Measurements from ENCODE around the gene CX3CR1. TPM values are rescaled to one million over a fixed set of nuclear protein-coding genes. Genes with fewer than 3 reads are reported as not detected.

The CX3CR1 gene
- total RNA-seq, 4 donors from 2014 or later = 0.35 to 0.57 (median 0.44) TPM; not detected in 1

DNA sequence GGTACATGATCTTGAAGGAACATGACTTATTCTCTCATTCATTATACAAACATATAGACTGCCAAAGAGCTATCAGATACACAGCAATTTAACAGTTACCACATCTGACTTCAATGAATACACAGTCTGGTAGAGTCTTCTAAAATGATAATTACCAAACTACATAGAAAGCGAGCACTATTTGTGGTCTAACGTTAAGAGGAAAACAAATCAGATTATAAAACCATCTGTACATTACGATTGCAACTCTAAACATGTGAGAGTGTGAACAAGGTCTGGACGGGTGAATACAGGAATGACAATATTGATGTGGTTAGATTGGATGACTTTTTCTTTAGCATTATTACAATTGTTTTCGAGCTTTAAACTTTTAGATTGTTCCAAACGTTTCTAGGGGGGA is 16.3 kb downstream of the CX3CR1 start:
- no peak overlapping the region for H3K27ac ChIP-seq
- no peak for DNase-seq
- no peaks in the 10 kb centered on the region for H3K27me3 ChIP-seq
- H3K36me3 ChIP-seq = no peaks in the 10 kb centered on the region
- no peaks in the 10 kb centered on the region for H3K9me3 ChIP-seq
- peaks cover 0 to 10% (median 5%) of the 10 kb centered on the region in 3 donors for H3K4me1 ChIP-seq
- 61 to 64% methylated on average over 6 of the region's 6 CpGs for WGBS, 2 donors
- H3K4me3 ChIP-seq = no peak overlapping the region
- TF ChIP-seq, protein P1, sequence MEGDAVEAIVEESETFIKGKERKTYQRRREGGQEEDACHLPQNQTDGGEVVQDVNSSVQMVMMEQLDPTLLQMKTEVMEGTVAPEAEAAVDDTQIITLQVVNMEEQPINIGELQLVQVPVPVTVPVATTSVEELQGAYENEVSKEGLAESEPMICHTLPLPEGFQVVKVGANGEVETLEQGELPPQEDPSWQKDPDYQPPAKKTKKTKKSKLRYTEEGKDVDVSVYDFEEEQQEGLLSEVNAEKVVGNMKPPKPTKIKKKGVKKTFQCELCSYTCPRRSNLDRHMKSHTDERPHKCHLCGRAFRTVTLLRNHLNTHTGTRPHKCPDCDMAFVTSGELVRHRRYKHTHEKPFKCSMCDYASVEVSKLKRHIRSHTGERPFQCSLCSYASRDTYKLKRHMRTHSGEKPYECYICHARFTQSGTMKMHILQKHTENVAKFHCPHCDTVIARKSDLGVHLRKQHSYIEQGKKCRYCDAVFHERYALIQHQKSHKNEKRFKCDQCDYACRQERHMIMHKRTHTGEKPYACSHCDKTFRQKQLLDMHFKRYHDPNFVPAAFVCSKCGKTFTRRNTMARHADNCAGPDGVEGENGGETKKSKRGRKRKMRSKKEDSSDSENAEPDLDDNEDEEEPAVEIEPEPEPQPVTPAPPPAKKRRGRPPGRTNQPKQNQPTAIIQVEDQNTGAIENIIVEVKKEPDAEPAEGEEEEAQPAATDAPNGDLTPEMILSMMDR (IDR thresholded peaks at IDR 0.05) = no peak
- no peak for TF ChIP-seq POLR2A (IDR thresholded peaks at IDR 0.05)
- intact Hi-C loops (cut with DNase I) = no loop called here

DNA sequence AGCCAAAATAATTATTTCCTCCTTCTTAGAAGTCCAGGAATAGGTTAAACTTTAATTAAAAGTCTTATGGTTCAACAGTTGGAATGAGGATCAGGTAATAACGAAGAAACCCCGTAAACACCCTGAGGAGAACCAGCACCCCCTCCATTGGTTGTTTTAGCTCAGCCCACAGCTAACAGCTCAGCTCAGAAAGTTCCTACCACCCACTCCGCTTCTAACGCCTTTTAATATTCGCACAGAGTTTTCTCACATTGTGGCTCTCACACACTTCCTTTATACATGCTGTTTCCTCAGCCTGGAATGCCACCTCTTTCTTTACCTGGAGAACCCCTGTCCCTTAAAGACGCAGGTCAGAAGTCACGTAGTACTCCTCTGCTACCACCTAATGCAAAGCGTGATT is 17.0 kb downstream of the CX3CR1 start:
- H3K27ac ChIP-seq = no peak overlapping the region
- H3K4me3 ChIP-seq = no peak overlapping the region
- H3K27me3 ChIP-seq = no peaks in the 10 kb centered on the region
- intact Hi-C loops (cut with DNase I) = no loop called here
- 68 to 70% methylated on average over 8 of the region's 8 CpGs for WGBS, 2 donors
- TF ChIP-seq, protein P1 (IDR thresholded peaks at IDR 0.05) = no peak
- TF ChIP-seq POLR2A (IDR thresholded peaks at IDR 0.05) = no peak
- no peaks in the 10 kb centered on the region for H3K9me3 ChIP-seq
- H3K36me3 ChIP-seq = no peaks in the 10 kb centered on the region
- peaks cover 0 to 10% (median 5%) of the 10 kb centered on the region in 3 donors for H3K4me1 ChIP-seq
- DNase-seq = no peak

DNA sequence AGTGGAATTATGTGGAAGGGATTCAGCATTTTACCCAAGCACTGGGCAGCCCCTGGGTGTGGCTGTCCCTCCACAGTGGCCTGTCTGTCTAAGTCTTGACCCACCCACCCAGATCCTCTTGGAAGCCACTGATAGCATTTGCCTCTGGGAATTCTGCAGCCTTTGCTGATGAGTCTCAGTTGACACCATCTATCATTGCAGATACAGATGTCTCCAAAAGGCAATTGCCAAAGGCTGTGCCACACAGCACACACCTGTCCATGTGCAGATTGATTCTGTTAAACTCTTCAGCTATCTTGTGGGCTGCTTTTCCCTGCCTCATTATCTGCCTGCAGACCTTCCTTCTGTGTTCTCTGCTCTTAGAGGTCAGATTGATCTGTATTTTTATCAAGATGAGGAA is 18.1 kb downstream of the CX3CR1 start:
- H3K27ac ChIP-seq = no peak overlapping the region
- no peaks in the 10 kb centered on the region for H3K36me3 ChIP-seq
- no peak for DNase-seq
- H3K27me3 ChIP-seq = no peaks in the 10 kb centered on the region
- no peak for TF ChIP-seq POLR2A (IDR thresholded peaks at IDR 0.05)
- TF ChIP-seq, protein P1 (IDR thresholded peaks at IDR 0.05) = no peak
- intact Hi-C loops (cut with DNase I) = no loop called here
- no peaks in the 10 kb centered on the region for H3K9me3 ChIP-seq
- peaks cover 0 to 10% (median 5%) of the 10 kb centered on the region in 3 donors for H3K4me1 ChIP-seq
- no peak overlapping the region for H3K4me3 ChIP-seq

DNA sequence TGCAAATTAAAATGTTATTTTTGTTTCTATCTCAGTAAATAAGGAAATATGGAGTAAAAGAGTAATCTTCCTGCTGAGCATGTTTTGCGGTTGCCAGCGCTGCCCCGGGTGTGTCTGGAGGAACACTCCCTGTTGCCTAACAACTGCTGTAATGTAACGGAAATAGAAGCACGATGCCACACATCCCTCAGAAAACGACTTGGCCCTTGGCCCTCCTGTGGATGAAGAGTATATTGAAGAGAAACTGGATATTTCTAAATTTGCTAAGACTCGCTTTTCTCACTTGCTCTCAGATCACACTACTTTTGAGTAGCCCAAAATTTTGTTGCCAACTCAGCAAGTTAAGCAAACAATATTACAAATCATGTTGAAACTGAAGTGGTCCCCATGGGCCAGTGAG is 18.9 kb downstream of the CX3CR1 start:
- intact Hi-C loops (cut with DNase I) = no loop called here
- H3K4me3 ChIP-seq = no peak overlapping the region
- peaks cover 0 to 10% (median 5%) of the 10 kb centered on the region in 3 donors for H3K4me1 ChIP-seq
- no peaks in the 10 kb centered on the region for H3K9me3 ChIP-seq
- no peaks in the 10 kb centered on the region for H3K27me3 ChIP-seq
- DNase-seq = peak; percentile 18
- H3K27ac ChIP-seq = peak overlapping the region in 1 of 4 donors; percentile 10
- H3K36me3 ChIP-seq = no peaks in the 10 kb centered on the region
- 4 to 15% methylated on average over 7 of the region's 7 CpGs for WGBS, 2 donors
- TF ChIP-seq, protein P1 (IDR thresholded peaks at IDR 0.05) = peak in 4 of 6 experiments; percentile 26 to 65 (median 43)
- TF ChIP-seq POLR2A (IDR thresholded peaks at IDR 0.05) = no peak

DNA sequence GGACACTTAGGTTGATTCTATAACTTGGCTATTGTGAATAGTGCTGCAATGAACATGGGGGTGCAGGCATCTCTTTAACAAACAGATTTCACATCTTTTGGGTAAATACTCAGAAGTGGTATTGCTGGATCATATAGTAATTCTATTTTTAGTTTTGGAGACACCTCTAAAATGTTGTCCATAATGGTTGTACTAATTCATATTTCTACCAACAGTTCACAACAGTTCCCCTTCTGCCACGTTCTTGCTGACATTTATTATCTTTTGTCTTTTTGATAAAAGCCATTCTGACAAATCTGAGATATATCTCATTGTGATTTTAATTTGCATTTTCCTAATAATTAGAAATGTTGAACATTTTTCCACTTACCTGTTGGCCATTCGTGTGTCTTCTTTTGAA is 19.5 kb downstream of the CX3CR1 start:
- WGBS, 2 donors = 62 to 70% methylated on average over 2 of the region's 2 CpGs

More for the DNA sequence above, 19.5 kb downstream of the CX3CR1 start:
- TF ChIP-seq, protein P1 (IDR thresholded peaks at IDR 0.05) = no peak
- no peak for TF ChIP-seq POLR2A (IDR thresholded peaks at IDR 0.05)
- H3K27ac ChIP-seq = no peak overlapping the region
- intact Hi-C loops (cut with DNase I) = no loop called here
- no peaks in the 10 kb centered on the region for H3K36me3 ChIP-seq
- peaks cover 0 to 10% (median 5%) of the 10 kb centered on the region in 3 donors for H3K4me1 ChIP-seq
- no peaks in the 10 kb centered on the region for H3K9me3 ChIP-seq
- no peaks in the 10 kb centered on the region for H3K27me3 ChIP-seq
- DNase-seq = no peak
- no peak overlapping the region for H3K4me3 ChIP-seq
